Gastroesophageal sphincter (tissue), 3 donors: ENCODE measurements around the gene WFDC1.

Experiments used
- CTCF ChIP-seq, 4 experiments: fragments of 200-600 bp in 2 of 4; fragments of 450-650 bp in 2 of 4; sonication (generic) in 1 of 4; IDR thresholded peaks; one replicate each; pipeline ENCODE4 v1.5.1; 2017 to 2019; ENCODE audit warnings: antibody characterized with exemption in 4 of 4, mild to moderate bottlenecking in 2 of 4, moderate library complexity in 2 of 4
- POLR2A ChIP-seq, 2 donors: fragments of 450-650 bp; IDR thresholded peaks; one replicate each; pipeline ENCODE4 v1.6.1; 2017; ENCODE audit warnings: antibody characterized with exemption in 2 of 2, mild to moderate bottlenecking in 2 of 2, moderate library complexity in 1 of 2
- POLR2AphosphoS5 ChIP-seq: sonication (generic); formaldehyde crosslinking; IDR thresholded peaks from one replicate; pipeline ENCODE4 v1.6.1; 2017; ENCODE audit warnings: antibody characterized with exemption

- TF ChIP-seq POLR2A (IDR thresholded peaks at IDR 0.05) (no peak), CTCF (IDR thresholded peaks at IDR 0.05) (no peak), POLR2AphosphoS5 (no peak)
Observed at GRCh38 chr16:84351630-84352029, 57.0 kb downstream of the WFDC1 start.
